SK-N-MC (cell line): ENCODE data around the gene SDSL.
A peak's percentile ranks its signal among the peaks of the same experiment; 100 is the strongest.

Experiments used
- DNase-seq: peaks from one replicate; pipeline ENCODE4 v3.0.0-alpha.2; 2011; ENCODE audit warnings: low read depth, low spot score
- H3K27ac ChIP-seq: fragments of 200-600 bp; sonication (generic); 2 replicates; pipeline ENCODE4 v1.5.1; 2016; ENCODE audit warnings: mixed run types
- H3K36me3 ChIP-seq: fragments of 200-600 bp; sonication (generic); 2 replicates; pipeline ENCODE4 v1.6.1; 2017; ENCODE audit warnings: antibody characterized with exemption, low read length, mixed read lengths; ENCODE audit not compliant: insufficient read depth
- H3K4me3 ChIP-seq: fragments of 200-600 bp; sonication (generic); 2 replicates; pipeline ENCODE4 v1.5.1; 2016
- H3K9ac ChIP-seq: fragments of 200-600 bp; sonication (generic); 2 replicates; pipeline ENCODE4 v1.8.0; 2017; ENCODE audit warnings: mixed run types, mixed read lengths; ENCODE audit not compliant: insufficient read length
- H3K9me3 ChIP-seq: fragments of 200-600 bp; sonication (generic); 2 replicates; pipeline ENCODE4 v1.6.1; 2017; ENCODE audit warnings: low read depth, mild to moderate bottlenecking, antibody characterized with exemption, low read length, moderate library complexity, mixed read lengths
- EZH2 ChIP-seq: fragments of 200-600 bp; sonication (generic); IDR thresholded peaks from one replicate; pipeline ENCODE4 v1.6.1; 2017; ENCODE audit warnings: antibody characterized with exemption
- FOXP2 ChIP-seq: optimal IDR thresholded peaks from 2 replicates; pipeline ENCODE3; 2011; ENCODE audit warnings: mild to moderate bottlenecking, moderate library complexity; ENCODE audit not compliant: insufficient read depth; ENCODE audit errors: extremely low read length, control extremely low read depth
- POLR2AphosphoS5 ChIP-seq: IDR thresholded peaks from 2 replicates; pipeline ENCODE4 v1.6.1; 2012; ENCODE audit warnings: mild to moderate bottlenecking, low read depth, low read length, borderline replicate concordance

The SDSL gene

DNA sequence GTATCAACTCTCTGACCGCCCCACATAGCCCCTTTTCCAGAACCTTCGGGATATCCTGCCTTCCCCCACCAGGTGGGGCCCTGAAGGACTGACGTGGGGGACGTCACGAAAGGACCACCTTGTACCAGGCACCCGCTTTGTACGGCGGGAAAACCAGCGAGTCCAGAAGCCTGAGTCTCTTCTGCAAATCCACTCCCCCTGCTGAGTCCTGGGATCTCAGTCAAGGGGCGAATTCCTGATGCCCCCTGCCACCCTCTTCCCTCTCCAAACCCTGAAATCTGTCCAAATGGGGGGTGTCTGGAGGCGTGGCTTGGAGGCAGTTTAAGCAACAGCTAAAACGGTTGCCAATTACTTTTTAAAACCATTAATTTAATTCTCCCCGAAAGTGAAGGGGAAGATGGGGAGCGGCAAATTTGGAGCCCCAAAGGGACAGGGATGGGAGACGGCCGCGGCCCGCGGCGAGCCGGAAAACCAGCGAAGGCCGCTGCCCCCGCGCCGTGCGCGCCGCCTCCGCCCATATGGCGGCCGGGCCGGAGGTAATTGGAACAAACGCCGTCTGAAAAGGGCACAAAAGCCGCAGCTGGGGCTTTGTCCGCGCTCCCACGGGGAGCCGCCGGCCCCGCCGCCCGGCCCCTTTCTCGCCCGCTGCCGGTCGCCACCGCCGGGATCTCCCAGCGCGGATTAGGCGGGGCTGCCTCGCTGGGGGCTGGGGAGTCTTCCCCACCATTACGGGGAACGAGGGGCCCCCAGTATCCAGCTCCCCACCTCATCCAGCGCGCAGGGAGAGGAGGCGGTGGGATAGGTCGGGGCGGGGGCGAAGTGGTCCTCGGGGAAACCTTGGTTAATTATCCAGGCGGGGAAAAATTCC, 42.9 kb downstream of the SDSL start:
- DNase-seq: no peak
- Histone ChIP-seq H3K4me3 (no peak overlapping the region), H3K27ac (no peak overlapping the region), H3K36me3 (no peaks in the 10 kb centered on the region), H3K9me3 (no peaks in the 10 kb centered on the region), H3K9ac (no peak overlapping the region)
- no peak for TF ChIP-seq FOXP2
- TF ChIP-seq EZH2: peak; percentile 91

DNA sequence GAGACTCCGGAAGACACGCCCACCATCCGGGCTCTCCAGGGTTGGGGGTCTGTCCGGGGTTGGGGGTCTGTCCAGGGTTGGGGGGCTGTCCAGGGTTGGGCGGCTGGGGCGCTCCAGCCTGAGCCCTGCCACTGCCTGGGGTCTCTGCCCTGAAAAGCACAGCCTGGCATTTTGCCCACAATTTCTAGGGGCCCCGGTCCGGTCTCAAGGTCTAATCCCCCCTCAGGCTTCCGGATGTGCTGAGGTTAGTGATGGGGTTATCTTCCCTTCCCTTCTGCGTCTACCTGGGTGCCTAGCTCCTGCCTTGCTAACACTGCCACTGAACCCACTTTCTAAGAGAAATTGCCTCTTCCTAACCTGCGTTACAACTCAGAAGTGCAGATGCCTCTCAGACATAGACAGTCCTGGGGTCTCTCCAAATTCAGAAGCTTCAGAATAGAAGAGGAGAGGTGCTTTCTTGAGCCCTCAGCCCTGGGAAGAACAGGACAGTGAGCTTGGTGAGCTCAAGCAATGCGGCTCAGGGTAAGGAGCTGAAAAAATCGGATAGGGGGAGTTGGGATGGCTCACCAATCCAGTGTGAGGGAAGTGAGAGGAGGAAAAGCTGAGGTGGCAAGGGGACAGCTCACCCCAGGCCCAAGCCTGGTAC, 43.8 kb downstream of the SDSL start:
- H3K9me3 ChIP-seq: no peaks in the 10 kb centered on the region
- H3K36me3 ChIP-seq: no peaks in the 10 kb centered on the region
- H3K27ac ChIP-seq: no peak overlapping the region
- TF ChIP-seq EZH2 (no peak), FOXP2 (no peak), POLR2AphosphoS5 (no peak)
- no peak overlapping the region for H3K4me3 ChIP-seq
- no peak for DNase-seq
- H3K9ac ChIP-seq: no peak overlapping the region

DNA sequence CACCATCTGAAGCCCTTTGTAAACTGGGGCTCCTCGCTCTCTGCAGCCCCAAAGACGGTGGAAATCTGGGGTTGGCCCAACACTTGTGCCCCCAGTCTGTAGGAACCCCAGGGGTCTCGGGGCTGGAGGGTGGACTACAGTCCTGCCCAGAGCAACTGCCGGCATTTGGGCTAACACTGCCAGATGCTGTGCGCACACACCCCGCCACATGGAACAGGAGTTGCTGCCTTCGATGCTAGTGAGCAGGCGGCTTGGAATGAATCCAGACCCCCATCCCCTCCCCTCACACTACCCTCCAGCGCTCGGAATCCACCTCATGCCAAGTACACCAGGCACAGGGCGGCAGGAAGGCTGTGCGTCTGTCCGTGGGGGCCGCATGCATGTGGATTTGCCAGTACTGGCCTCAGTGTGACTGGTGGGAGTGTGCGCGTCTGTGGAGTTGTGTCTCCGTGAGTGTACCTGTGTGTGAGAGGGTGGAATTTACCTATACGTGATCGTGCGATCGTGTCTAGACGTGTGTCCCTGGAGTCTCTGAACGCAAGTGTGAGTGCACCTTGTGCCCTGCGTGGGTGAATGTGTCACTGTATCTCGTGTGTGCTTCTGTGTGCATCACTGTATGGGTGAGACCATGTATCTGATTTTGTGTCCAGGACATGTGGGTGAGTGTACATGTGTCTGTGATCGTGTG, 44.4 kb downstream of the SDSL start:
- Histone ChIP-seq H3K9ac (no peak overlapping the region), H3K4me3 (no peak overlapping the region), H3K9me3 (no peaks in the 10 kb centered on the region), H3K36me3 (no peaks in the 10 kb centered on the region), H3K27ac (no peak overlapping the region)
- TF ChIP-seq POLR2AphosphoS5 (no peak), FOXP2 (no peak)
- no peak for DNase-seq

DNA sequence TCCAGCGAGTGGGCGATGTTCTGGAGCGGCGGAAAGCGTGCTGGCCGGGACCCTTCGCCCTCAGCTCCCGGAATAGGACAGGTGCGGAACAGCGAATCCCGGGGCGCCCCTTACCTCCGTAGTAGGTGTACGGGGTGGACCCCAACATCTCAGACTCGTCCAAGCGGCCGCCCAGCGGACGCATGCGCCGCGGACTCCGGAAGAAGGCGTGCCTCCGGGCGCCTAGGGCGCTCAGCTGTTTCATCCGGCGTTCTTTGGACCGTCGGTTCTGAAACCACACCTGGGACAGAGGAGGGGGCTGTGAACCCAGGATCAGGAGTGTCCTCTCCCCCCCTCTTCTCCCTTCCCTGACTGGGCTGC, 44.9 kb downstream of the SDSL start:
- H3K27ac ChIP-seq: no peak overlapping the region
- H3K4me3 ChIP-seq: no peak overlapping the region
- TF ChIP-seq EZH2 (no peak), POLR2AphosphoS5 (no peak), FOXP2 (no peak)
- no peak overlapping the region for H3K9ac ChIP-seq
- H3K9me3 ChIP-seq: no peaks in the 10 kb centered on the region
- DNase-seq: no peak
- no peaks in the 10 kb centered on the region for H3K36me3 ChIP-seq

DNA sequence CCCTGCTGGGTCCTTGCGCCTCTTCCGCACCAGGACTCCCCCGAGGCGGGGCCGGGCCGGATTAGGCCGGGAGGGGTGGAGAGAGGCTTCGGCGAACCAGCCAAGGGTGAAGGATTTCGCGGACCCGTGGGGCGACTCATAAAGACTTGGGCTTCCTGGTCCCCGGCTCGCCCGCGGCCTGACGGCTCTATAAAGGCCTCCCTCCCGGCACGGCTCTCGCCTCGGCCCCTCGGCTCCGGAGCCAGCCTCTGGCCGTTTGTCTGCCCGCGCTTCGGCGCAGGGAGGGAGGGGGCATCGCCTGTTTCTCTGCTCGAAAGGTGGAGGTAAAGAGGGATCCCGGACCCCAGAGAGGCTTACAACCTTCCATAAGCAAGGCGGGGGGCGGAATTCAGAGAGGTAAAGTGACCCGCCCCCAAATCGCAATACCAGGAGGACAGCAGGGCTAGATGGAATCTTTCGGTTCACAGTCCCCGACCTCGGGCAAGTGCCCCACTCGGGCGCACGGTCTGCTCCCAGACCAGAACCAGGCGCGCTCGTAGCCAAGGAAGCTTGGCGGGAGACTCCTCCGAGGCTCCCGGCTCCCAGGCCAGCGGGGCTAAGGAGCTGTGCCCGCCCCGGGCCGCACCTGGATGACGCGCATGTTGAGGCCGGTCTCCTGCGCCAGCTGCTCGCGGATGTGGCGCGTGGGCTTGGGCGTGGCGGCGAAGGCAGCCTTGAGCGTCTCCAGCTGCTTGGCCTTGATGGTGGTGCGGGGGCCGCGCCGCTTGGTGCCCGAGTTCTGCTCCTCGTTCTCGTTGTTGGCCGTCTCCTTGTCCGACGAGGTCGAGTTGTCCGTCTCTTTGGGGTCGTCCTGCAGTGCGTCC, 45.6 kb downstream of the SDSL start:
- TF ChIP-seq POLR2AphosphoS5 (no peak), FOXP2 (no peak), EZH2 (peak; percentile 47)

DNA sequence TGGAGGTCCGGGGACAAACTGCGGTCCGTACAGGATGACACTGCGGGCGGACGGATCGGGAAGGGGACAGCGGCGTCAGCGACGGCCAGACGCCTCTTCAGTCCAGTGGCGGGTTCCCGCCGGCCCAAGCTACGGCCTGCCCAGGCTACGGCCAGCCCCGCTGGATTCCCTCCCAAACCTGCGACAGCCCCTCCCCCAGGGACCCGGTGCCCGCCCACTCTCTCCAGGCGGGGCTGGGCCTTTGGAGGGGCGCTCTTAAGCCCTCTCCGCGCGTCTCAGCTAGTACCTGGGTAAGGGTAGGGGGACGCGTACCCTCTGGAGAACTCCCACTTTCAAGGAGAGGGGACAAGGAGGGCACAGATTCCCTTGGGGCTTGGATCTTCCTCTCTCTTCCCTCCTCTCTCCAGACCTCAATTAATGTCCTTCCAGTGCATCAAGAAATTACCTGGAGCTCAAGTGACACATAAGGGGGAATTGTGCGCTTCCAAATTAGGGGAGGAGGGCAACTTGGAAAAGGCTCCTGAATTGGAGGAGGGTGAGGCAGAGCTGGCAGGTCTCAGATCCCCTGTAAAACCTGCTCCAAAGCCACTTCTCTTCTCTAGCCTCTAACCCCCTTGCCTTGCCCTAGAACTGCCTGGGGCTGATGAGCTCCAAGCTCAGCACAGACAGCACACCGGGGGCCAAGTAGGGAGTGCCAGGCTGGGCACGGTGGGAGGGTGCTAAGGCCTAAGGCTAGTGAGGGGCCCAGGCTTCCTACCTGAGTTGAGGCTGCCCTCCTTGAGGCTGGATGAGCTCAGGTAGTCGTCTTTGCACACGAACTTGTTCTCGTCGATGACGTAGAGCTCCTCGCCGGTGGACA, 46.4 kb downstream of the SDSL start:
- H3K4me3 ChIP-seq: no peak overlapping the region

More for the DNA sequence above, 45.6 kb downstream of the SDSL start:
- no peak overlapping the region for H3K4me3 ChIP-seq
- no peak overlapping the region for H3K27ac ChIP-seq
- no peaks in the 10 kb centered on the region for H3K36me3 ChIP-seq
- DNase-seq: no peak
- H3K9ac ChIP-seq: no peak overlapping the region
- H3K9me3 ChIP-seq: no peaks in the 10 kb centered on the region

DNA sequence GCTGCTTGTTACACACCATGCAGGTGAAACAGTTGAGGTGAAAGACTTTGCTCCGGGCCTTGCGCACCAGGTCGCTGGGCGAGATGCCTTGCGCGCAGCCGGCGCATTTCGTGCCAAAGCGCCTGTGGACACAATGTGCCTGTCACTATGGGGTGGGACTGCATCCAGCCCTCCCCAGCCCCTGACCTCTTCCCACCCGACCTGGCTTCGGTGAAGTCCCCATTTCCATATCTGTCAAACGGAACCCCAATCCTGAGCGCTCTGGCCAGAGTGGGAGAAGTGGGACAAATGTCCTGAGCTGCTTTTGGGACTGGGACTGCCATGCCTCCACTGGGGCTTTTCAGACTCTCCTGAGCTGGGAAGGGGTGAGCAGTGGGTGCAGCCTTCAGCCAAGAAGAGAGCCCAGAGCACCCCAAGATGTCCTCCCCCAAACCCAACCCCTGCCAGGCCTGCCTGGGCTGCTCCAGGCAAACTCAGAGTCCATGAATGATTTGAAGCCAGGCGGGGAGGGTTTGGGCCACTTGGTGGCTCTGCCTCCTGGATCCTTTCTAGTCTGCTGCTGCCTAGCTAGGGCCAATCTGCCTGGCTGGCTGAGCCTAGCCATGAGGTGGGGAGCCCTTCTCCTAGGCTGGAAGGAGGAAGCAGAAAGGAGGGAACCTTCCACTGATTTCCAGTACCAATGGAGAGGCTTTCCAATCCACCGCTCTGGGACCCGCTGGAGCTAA, 47.2 kb downstream of the SDSL start:
- TF ChIP-seq FOXP2 (no peak), EZH2 (no peak), POLR2AphosphoS5 (no peak)
- Histone ChIP-seq H3K9me3 (no peaks in the 10 kb centered on the region), H3K27ac (no peak overlapping the region), H3K9ac (no peak overlapping the region), H3K4me3 (no peak overlapping the region), H3K36me3 (no peaks in the 10 kb centered on the region)
- no peak for DNase-seq

More for the DNA sequence above, 46.4 kb downstream of the SDSL start:
- no peak for TF ChIP-seq FOXP2
- TF ChIP-seq EZH2: no peak
- no peak for TF ChIP-seq POLR2AphosphoS5
- Histone ChIP-seq H3K9ac (no peak overlapping the region), H3K27ac (no peak overlapping the region), H3K9me3 (no peaks in the 10 kb centered on the region), H3K36me3 (no peaks in the 10 kb centered on the region)
- no peak for DNase-seq
